Hepatocyte (in vitro differentiated cells): ENCODE results near the gene MBD5. TPM values are rescaled to one million over a fixed set of nuclear protein-coding genes. Genes with fewer than 3 reads are reported as not detected.

Experiments used
- DNase-seq: peaks from one replicate; pipeline ENCODE4 v3.0.0-alpha.2; 2016; ENCODE audit warnings: low spot score
- H2AFZ ChIP-seq: fragments of 200-600 bp; sonication (generic); 2 replicates; pipeline ENCODE4 v1.6.0; 2016; ENCODE audit warnings: antibody characterized with exemption, mild to moderate bottlenecking
- H3K27ac ChIP-seq: fragments of 200-600 bp; sonication (generic); 2 replicates; pipeline ENCODE4 v1.5.1; 2016; ENCODE audit warnings: mild to moderate bottlenecking
- H3K27me3 ChIP-seq: fragments of 200-600 bp; sonication (generic); 2 replicates; pipeline ENCODE4 v1.6.1; 2016
- H3K36me3 ChIP-seq: fragments of 200-600 bp; sonication (generic); replicated peaks from 2 replicates; pipeline ENCODE4 v1.5.1; 2016; ENCODE audit warnings: low read depth; ENCODE audit not compliant: insufficient read depth
- H3K4me1 ChIP-seq: fragments of 200-600 bp; sonication (generic); 2 replicates; pipeline ENCODE4 v1.5.1; 2016; ENCODE audit warnings: mild to moderate bottlenecking, moderate library complexity; ENCODE audit not compliant: insufficient read depth
- H3K4me2 ChIP-seq: fragments of 200-600 bp; sonication (generic); 2 replicates; pipeline ENCODE4 v1.6.0; 2016
- H3K4me3 ChIP-seq: fragments of 200-600 bp; sonication (generic); 2 replicates; pipeline ENCODE4 v1.5.1; 2016; ENCODE audit warnings: mild to moderate bottlenecking
- H3K79me2 ChIP-seq: fragments of 200-600 bp; sonication (generic); 2 replicates; pipeline ENCODE4 v1.6.0; 2017; ENCODE audit warnings: mild to moderate bottlenecking
- H3K9me2 ChIP-seq: fragments of 200-600 bp; sonication (generic); replicated peaks from 2 replicates; pipeline ENCODE4 v1.6.0; 2017; ENCODE audit warnings: mild to moderate bottlenecking; ENCODE audit not compliant: insufficient read depth
- H3K9me3 ChIP-seq: fragments of 200-600 bp; sonication (generic); 2 replicates; pipeline ENCODE4 v1.5.1; 2016; ENCODE audit warnings: low read depth, mild to moderate bottlenecking
- H4K20me1 ChIP-seq: fragments of 200-600 bp; sonication (generic); 2 replicates; pipeline ENCODE4 v1.6.0; 2016; ENCODE audit warnings: mild to moderate bottlenecking; ENCODE audit not compliant: insufficient read depth, poor library complexity, severe bottlenecking
- EZH2 ChIP-seq: fragments of 200-600 bp; sonication (generic); IDR thresholded peaks from 2 replicates; pipeline ENCODE4 v1.6.1; 2016; ENCODE audit warnings: antibody characterized with exemption, mild to moderate bottlenecking, borderline replicate concordance
- EZH2phosphoT487 ChIP-seq: fragments of 200-600 bp; sonication (generic); IDR thresholded peaks from one replicate; pipeline ENCODE4 v1.6.1; 2018; ENCODE audit warnings: antibody characterized with exemption, mild to moderate bottlenecking, low read depth, moderate library complexity; ENCODE audit not compliant: unreplicated experiment, severe bottlenecking
- WGBS: methylation state at CpG from one replicate; pipeline ENCODE4 v1.1.6; 2016; ENCODE audit warnings: low lambda C conversion rate; ENCODE audit errors: missing lambda C conversion rate; 5-methylcytosine and 5-hydroxymethylcytosine counted together
- polyA plus RNA-seq: library from polyadenylated mRNA; unstranded; fragments of >200 nt; fragmentation: Nextera tagmentation; extraction: Ambion mirVana; gene quantifications from 2 replicates; pipeline ENCODE4 v1.2.1, GENCODE V29; 2016
- total RNA-seq: library from RNA; depleted of rRNA; stranded (reverse); fragments of >200 nt; gene quantifications from 2 replicates; pipeline ENCODE4 v1.2.3, GENCODE V29; 2014
- TF ChIP-seq, protein P1 (sequence below): fragments of 200-600 bp; sonication (generic); IDR thresholded peaks from 2 replicates; pipeline ENCODE4 v1.5.1; 2016; ENCODE audit warnings: antibody characterized with exemption, mild to moderate bottlenecking; ENCODE audit not compliant: poor library complexity

MBD5 gene
- total and polyA plus RNA-seq, 2 experiments from 2014 or later = 20.9 to 36.2 TPM

DNA sequence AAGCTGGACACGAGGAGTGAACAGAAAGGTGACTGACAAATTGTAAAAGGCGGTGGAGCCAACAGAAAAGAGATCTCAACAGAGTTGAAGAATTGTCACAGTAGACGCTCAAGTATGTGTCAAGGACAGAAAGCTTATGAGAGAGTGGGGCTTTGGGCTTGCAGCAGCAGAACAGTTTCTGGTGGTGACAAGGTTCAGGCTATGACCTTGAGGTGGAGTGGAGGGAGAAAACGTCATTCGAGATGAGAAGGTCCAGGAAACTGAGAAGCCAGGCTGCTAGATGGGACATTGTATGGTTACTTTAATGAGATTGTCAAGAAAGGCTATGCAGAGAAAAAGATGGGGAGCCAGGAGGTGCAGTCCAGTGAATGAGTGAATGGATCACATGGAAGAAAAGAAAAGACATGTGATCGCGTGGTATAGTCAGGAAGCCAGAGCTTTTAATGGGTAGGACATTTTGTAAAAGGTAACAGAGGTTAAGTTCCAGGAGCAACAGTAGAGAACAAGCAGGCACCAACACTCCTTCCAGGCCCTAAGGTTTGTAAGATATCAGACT lies 532.5 kb downstream of the MBD5 start:
- no peak for DNase-seq
- H3K4me3 ChIP-seq = no peak overlapping the region
- H3K9me3 ChIP-seq = no peaks in the 10 kb centered on the region
- TF ChIP-seq EZH2phosphoT487 = no peak
- TF ChIP-seq, protein P1, sequence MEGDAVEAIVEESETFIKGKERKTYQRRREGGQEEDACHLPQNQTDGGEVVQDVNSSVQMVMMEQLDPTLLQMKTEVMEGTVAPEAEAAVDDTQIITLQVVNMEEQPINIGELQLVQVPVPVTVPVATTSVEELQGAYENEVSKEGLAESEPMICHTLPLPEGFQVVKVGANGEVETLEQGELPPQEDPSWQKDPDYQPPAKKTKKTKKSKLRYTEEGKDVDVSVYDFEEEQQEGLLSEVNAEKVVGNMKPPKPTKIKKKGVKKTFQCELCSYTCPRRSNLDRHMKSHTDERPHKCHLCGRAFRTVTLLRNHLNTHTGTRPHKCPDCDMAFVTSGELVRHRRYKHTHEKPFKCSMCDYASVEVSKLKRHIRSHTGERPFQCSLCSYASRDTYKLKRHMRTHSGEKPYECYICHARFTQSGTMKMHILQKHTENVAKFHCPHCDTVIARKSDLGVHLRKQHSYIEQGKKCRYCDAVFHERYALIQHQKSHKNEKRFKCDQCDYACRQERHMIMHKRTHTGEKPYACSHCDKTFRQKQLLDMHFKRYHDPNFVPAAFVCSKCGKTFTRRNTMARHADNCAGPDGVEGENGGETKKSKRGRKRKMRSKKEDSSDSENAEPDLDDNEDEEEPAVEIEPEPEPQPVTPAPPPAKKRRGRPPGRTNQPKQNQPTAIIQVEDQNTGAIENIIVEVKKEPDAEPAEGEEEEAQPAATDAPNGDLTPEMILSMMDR = no peak
- TF ChIP-seq EZH2 = no peak
- WGBS = 86% methylated on average over 7 of the region's 7 CpGs
- no peak overlapping the region for H3K4me2 ChIP-seq
- H3K27me3 ChIP-seq = no peaks in the 10 kb centered on the region
- no peak overlapping the region for H3K27ac ChIP-seq
- no peaks in the 10 kb centered on the region for H3K4me1 ChIP-seq
- no peaks in the 10 kb centered on the region for H3K9me2 ChIP-seq
- no peak overlapping the region for H2AFZ ChIP-seq
- H3K79me2 ChIP-seq = no peaks in the 10 kb centered on the region
- no peaks in the 10 kb centered on the region for H3K36me3 ChIP-seq
- H4K20me1 ChIP-seq = no peaks in the 10 kb centered on the region

DNA sequence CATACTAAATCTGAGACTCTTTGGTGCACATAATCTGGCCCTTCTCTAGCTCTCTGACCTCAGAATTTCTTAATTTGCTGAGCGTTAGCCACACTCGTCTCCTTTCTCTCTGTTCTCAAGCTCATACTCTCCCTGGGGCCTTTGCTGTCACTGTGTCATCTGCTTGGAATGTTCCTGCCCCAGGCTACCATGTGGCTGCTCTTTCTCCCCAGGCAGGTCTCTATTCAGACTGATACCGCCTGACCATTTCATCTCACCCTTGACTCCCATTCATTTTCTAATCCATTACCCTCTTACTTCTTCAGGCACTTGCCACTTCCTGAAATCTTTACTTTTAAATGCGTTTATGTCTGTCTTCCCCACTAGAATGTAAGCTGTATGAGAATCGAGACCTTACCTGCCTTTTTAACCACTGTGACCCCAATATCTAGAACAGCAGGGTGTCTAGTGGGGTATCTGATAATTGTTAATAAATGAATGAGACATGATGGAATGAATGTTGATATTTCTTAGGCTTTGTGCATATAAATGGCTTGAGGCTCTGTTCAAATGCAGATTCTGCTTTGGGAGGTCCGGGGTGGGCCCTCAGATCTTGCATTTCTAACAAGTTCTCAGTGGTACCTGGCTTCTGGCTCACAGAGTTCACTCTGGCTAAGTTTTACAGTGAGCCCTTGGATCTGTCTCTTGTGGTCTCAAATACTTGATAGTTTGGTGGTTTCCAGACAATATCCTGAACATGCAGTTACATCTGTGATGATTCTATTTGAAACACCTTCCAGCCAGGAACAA lies 533.8 kb downstream of the MBD5 start:
- H3K36me3 ChIP-seq = no peaks in the 10 kb centered on the region
- H2AFZ ChIP-seq = no peak overlapping the region
- no peak overlapping the region for H3K4me2 ChIP-seq
- TF ChIP-seq, protein P1 = no peak
- TF ChIP-seq EZH2 (no peak), EZH2phosphoT487 (no peak)
- H3K4me1 ChIP-seq = no peaks in the 10 kb centered on the region
- H3K9me2 ChIP-seq = no peaks in the 10 kb centered on the region
- no peaks in the 10 kb centered on the region for H3K9me3 ChIP-seq
- H3K79me2 ChIP-seq = no peaks in the 10 kb centered on the region
- H3K4me3 ChIP-seq = no peak overlapping the region
- 58% methylated on average over 6 of the region's 6 CpGs for WGBS
- H3K27ac ChIP-seq = no peak overlapping the region
- DNase-seq = no peak
- no peaks in the 10 kb centered on the region for H3K27me3 ChIP-seq
- no peaks in the 10 kb centered on the region for H4K20me1 ChIP-seq

DNA sequence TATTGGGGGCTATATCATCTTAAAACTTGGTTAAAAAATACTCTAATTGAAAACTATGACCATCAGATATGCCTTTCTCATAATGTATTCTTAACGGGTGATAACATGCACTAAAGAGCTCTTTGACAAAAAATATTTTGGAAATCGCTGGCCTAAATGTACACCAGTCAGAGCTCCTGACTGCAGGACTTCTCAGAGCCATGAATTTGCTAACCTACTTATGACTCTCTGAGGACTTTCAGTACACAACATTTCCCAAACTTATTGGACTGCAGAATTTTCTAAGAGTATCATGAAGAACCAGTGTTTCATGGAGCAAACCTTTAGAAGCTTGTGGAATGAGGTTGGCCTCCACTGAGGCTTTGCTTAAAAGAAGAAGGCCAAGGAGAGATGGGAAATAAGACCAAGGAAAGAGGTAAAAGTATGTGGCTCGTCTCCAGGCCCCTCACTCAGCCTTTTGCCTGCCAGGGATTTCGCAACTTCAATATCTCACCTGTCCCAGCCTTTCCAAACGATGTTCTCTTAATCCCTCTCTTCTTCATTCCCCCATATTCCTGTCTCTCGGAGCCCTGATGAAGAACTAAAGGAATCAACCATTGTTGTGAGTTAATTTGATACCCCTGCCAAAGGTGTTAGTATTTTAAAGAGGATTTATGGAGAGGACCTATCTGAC lies 534.9 kb downstream of the MBD5 start:
- Histone ChIP-seq H3K4me1 (no peaks in the 10 kb centered on the region), H3K27me3 (no peaks in the 10 kb centered on the region), H3K27ac (no peak overlapping the region), H2AFZ (no peak overlapping the region), H3K4me3 (no peak overlapping the region), H3K9me3 (no peaks in the 10 kb centered on the region), H3K4me2 (no peak overlapping the region), H3K9me2 (no peaks in the 10 kb centered on the region), H3K79me2 (no peaks in the 10 kb centered on the region), H3K36me3 (no peaks in the 10 kb centered on the region), H4K20me1 (no peaks in the 10 kb centered on the region)
- TF ChIP-seq, protein P1 = no peak
- TF ChIP-seq EZH2phosphoT487 (no peak), EZH2 (no peak)
- DNase-seq = no peak
- 77% methylated on average over 6 of the region's 6 CpGs for WGBS
